GM18519 (cell line): ENCODE results near the gene R3HCC1L.

ENCODE experiments used
- ATAC-seq: cut with Tn5 transposase; IDR thresholded peaks from one replicate; pipeline ENCODE4 v1.9.1; 2021; ENCODE audit warnings: mild to moderate bottlenecking, moderate library complexity; ENCODE audit not compliant: unreplicated experiment, low FRiP score

R3HCC1L gene

GRCh38 chr10:98134431-98135221 lies at the start of gene R3HCC1L:
Gene R3HCC1L (plus strand): TSS chr10:98134657. CDS start chr10:98208115, 73,458 bp downstream.
- peak; percentile 82 for ATAC-seq

DNA sequence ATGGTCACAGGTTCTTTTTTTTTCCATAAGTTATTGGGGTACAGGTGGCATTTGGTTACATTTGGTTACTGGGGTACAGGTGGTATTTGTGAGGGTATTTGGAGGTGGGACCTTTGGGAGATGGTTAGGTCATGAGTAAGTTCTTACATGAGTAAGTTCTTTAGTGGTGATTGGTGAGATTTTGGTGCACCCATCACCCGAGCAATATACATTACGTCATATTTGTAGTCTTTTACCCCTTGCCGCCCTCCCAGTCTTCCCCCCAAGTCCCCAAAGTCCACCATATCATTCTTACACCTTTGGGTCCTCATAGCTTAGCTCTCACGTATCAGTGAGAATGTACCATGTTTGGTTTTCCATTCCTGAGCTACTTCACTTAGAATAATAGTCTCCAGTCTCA lies 49.2 kb upstream of the R3HCC1L start:
- ATAC-seq = no peak

DNA sequence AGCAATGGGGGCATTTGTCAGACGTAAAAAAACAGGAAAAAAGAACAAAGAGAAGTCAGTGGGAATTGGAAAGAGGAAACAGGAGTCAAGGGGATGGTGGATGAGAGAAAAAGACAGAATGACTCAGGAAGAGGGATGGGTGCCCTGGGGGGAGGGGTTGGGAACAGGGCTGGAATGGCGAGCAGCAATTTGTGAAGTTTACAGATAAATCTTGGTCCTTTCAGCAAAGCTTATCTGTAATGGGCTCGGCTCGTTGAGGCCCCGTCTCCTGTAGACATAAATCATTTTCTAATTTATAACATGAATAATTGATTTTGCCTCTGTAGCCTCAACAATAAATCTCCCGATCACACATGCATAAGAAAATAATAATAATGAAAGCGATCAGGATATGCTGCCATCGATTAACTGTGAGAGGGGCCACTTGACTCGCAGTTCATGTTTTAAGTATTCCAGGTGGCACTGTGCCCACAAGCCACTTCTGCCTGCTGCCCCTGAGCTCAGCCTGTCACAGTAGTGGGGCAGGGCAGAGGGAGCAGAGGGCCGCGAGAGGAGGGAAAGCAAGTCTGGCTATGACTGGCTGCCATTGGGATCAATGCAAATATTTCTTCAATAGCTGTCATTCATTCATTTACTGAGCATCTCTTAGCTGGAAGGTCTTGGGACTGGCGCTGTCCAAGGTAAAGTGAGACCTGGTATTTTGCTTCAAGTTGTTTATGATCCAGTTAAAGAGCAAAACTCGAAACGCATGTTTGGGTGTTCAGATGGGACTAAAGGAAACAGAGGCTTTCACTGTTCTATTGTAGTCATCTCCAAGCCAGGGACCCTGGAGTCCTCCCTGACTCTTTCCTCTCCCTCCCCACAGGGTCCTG lies 47.4 kb upstream of the R3HCC1L start:
- no peak for ATAC-seq

- no peak for ATAC-seq
Observed at GRCh38 chr10:98088186-98088971, 46.1 kb upstream of the R3HCC1L start.

GRCh38 chr10:98090822-98091221 lies 43.6 kb upstream of the R3HCC1L start:
- no peak for ATAC-seq

DNA sequence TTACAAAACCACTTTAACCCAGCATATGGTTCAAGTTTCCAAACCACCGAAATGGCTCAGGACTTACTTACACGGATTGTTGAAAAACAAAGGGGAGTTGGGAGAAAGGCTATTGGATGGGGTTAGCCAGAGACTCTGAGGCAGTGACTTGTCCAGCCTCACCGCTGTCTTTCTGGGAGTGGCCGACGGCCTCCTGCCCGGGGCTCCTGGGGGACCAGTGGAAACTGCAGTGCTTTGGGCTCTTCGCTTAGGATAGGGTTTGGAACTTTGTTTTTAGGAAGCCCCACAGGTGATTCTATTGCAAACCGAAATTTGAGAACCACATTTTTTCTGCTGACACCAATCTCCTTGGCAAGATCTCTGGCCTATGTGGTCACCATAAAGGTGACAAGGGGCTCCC lies 38.1 kb upstream of the R3HCC1L start:
- no peak for ATAC-seq

GRCh38 chr10:98096731-98097130 lies 37.7 kb upstream of the R3HCC1L start:
- no peak for ATAC-seq

- ATAC-seq = no peak
Observed at GRCh38 chr10:98097175-98097574, 37.3 kb upstream of the R3HCC1L start.

DNA sequence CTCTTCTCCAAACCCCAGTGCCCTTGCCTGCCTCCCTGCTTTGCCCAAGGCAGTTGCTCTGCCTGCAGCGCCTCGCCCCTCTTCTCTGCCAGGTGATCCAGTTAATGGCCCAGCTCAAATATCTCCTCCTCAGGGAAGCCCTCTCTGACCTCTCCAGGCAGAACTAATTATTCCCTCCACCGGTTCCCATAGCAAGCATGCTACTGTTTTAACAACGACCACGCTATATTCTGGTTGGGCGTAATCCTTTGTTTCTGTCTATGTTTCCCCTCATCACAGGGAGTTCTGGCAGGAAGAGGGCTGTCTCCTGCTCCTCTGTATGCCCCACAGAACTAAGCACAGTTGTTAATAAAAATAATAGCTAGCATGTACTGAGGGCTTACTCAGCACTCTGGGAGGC lies 36.8 kb upstream of the R3HCC1L start:
- no peak for ATAC-seq

DNA sequence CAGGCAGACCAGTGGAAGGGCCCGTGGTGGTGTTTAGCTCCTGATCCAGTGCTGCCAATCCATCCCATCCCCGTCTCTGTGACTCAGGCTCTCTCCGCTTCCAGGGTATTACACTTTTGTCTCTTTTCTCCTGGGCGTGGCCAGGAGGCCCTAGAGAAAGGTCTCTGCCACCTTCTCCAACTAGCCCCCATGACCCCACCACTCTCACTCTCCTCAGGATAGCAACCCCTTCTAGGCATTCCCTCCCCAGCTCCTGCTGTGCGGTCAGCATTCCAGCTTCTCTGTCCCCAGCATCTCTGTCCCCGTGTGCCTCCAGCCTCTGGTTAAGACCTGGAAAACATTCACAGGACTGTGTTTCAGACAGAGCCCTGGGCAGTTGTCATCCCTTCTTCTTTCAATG lies 36.2 kb upstream of the R3HCC1L start:
- ATAC-seq = no peak

DNA sequence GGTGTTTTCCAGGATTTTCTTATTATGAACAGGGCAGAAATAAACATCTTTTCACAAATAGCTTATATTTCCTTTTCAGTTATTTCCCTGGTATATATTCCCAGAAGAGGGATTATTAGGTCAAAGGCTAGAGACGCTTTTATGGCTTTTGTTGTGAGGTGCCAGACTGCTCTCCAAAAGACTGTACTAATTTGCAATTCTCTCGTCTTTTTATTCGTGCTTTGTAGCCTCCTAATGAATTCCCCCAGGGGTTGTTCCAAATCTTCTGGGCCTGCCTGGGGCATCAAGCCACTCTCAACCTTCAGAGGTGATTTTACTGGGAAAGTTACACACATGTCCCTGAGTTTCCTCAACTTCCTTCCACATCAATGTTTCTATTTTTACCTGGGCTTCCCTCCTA lies 34.0 kb upstream of the R3HCC1L start:
- ATAC-seq = no peak

- ATAC-seq = no peak
Observed at GRCh38 chr10:98101366-98101765, 33.1 kb upstream of the R3HCC1L start.

DNA sequence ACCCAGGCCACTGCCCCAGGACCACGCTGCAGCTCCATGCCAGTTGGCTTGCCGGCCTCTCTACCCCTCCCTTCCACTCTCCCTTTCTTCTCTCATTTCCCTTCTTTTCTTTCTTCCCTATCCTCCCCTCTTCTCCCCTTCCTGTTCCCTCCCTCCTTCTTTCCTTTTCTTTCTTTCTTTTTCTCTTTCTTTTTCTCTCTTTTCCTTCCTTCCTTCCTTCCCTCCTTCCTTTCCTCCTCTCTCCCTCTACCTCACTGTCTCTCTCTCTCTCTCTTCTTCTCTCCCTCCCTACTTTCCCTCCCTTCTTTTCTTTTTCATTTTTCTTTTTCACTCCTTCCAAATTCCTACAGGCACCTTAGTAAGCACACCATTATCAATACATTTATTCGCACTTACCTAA lies 30.3 kb upstream of the R3HCC1L start:
- no peak for ATAC-seq

- ATAC-seq = no peak
Observed at GRCh38 chr10:98106531-98106930, 27.9 kb upstream of the R3HCC1L start.

GRCh38 chr10:98107644-98108430 lies 26.6 kb upstream of the R3HCC1L start:
- ATAC-seq = no peak

GRCh38 chr10:98110356-98110755 lies 24.1 kb upstream of the R3HCC1L start:
- no peak for ATAC-seq

- no peak for ATAC-seq
Observed at GRCh38 chr10:98115031-98115787, 19.2 kb upstream of the R3HCC1L start.

DNA sequence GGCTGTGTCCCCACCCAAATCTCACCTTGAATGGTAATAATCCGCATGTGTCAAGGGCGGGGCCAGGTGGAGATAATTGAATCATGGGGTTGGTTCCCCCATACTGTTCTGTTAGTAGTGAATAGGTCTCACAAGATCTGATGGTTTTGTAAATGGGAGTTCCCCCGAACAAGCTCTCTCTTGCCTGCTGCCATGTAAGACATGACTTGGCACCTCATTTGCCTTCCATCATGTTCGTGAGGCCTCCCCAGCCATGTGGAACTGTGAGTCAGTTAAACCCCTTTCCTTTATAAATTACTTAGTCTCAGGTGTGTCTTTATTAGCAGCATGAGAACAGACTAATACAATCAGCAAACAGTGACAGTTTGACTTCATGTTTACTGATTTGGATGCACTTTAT lies 14.6 kb upstream of the R3HCC1L start:
- no peak for ATAC-seq

GRCh38 chr10:98125940-98126631 lies 8.4 kb upstream of the R3HCC1L start:
- no peak for ATAC-seq
